H1 (cell line): ENCODE results near the gene RHO.

ENCODE experiments used
- BRCA1 ChIP-seq: IDR thresholded peaks from 2 replicates; pipeline ENCODE4 v1.6.1; 2012; ENCODE audit warnings: low read depth, low read length, improper control_type of control experiment
- CREB1 ChIP-seq: IDR thresholded peaks from 2 replicates; pipeline ENCODE4 v1.6.1; 2012; ENCODE audit warnings: inconsistent platforms
- EZH2 ChIP-seq: fragments of 200-600 bp; sonication (generic); IDR thresholded peaks from 2 replicates; pipeline ENCODE4 v1.7.1; 2012; ENCODE audit warnings: low read depth, mild to moderate bottlenecking, moderate library complexity, low read length, inconsistent platforms; ENCODE audit not compliant: severe bottlenecking
- JUN ChIP-seq: IDR thresholded peaks from 2 replicates; pipeline ENCODE4 v1.6.1; 2011; ENCODE audit warnings: low read depth, mild to moderate bottlenecking, improper control_type of control experiment, low read length
- RXRA ChIP-seq: IDR thresholded peaks from 2 replicates; pipeline ENCODE4 v1.6.1; 2011; ENCODE audit warnings: low read depth, mild to moderate bottlenecking, low read length, moderate library complexity; ENCODE audit not compliant: insufficient read depth
- SIN3A ChIP-seq, 2 experiments: IDR thresholded peaks in 1 of 2; conservative IDR thresholded peaks in 1 of 2; 2 replicates each; pipeline ENCODE4 v1.6.1; 2011 to 2012; ENCODE audit warnings: low read length in 2 of 2, improper control_type of control experiment in 1 of 2, low read depth in 1 of 2, mild to moderate bottlenecking in 1 of 2
- TAF7 ChIP-seq: optimal IDR thresholded peaks from 2 replicates; pipeline ENCODE3; 2011; ENCODE audit warnings: low read depth, mild to moderate bottlenecking, inconsistent platforms, low read length, moderate library complexity, borderline replicate concordance
- TF ChIP-seq, protein P1 (sequence below), 3 experiments: IDR thresholded peaks; 1 replicate in 2 of 3; 2 replicates in 1 of 3; pipeline versions ENCODE4 v1.5.1 to v1.6.1; 2011; ENCODE audit warnings: low read length in 3 of 3, mild to moderate bottlenecking in 3 of 3, inconsistent platforms in 2 of 3, low read depth in 1 of 3, moderate library complexity in 1 of 3; ENCODE audit not compliant: insufficient read depth in 1 of 3; ENCODE audit errors: control extremely low read depth in 1 of 3
- TF ChIP-seq, protein P2 (sequence below): IDR thresholded peaks from 2 replicates; pipeline ENCODE4 v1.6.1; 2012; ENCODE audit warnings: low read length, inconsistent platforms
- TF ChIP-seq, protein P3 (sequence below): IDR thresholded peaks from 2 replicates; pipeline ENCODE4 v1.6.1; 2012; ENCODE audit warnings: inconsistent platforms

DNA sequence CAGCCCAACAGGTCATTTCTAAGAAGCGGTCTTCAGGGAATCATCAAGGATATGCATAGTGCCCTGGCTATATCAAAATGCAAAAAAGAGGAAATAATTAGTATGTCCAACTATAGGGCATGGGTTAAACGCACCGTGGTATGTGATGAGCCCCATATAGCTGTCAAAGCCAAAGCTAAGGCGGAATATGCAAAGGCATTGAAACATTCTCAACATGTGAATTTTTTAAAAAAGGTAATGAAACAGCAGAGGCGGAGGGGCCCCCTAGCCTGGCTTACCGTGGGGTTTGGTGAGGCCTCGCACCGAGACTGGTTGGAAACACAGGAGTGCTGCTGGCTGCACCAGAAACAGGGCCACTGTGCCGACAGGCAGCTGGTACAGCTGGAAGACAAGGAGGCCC is 54.9 kb downstream of the RHO start:
- TF ChIP-seq, protein P1, sequence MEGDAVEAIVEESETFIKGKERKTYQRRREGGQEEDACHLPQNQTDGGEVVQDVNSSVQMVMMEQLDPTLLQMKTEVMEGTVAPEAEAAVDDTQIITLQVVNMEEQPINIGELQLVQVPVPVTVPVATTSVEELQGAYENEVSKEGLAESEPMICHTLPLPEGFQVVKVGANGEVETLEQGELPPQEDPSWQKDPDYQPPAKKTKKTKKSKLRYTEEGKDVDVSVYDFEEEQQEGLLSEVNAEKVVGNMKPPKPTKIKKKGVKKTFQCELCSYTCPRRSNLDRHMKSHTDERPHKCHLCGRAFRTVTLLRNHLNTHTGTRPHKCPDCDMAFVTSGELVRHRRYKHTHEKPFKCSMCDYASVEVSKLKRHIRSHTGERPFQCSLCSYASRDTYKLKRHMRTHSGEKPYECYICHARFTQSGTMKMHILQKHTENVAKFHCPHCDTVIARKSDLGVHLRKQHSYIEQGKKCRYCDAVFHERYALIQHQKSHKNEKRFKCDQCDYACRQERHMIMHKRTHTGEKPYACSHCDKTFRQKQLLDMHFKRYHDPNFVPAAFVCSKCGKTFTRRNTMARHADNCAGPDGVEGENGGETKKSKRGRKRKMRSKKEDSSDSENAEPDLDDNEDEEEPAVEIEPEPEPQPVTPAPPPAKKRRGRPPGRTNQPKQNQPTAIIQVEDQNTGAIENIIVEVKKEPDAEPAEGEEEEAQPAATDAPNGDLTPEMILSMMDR (IDR thresholded peaks at IDR 0.05; ENCODE audit: control extremely low read depth in 1 of 3, insufficient read depth in 1 of 3, low read depth in 1 of 3, low read length in 3 of 3): no peak
- TF ChIP-seq TAF7 (no peak), JUN (no peak), EZH2 (no peak), SIN3A (conservative IDR thresholded peaks at IDR 0.05 in 1 of 2, IDR thresholded peaks at IDR 0.05 in 1 of 2; ENCODE audit: low read depth in 1 of 2, low read length in 2 of 2) (no peak), BRCA1 (no peak), RXRA (no peak), CREB1 (no peak)
- TF ChIP-seq, protein P2, sequence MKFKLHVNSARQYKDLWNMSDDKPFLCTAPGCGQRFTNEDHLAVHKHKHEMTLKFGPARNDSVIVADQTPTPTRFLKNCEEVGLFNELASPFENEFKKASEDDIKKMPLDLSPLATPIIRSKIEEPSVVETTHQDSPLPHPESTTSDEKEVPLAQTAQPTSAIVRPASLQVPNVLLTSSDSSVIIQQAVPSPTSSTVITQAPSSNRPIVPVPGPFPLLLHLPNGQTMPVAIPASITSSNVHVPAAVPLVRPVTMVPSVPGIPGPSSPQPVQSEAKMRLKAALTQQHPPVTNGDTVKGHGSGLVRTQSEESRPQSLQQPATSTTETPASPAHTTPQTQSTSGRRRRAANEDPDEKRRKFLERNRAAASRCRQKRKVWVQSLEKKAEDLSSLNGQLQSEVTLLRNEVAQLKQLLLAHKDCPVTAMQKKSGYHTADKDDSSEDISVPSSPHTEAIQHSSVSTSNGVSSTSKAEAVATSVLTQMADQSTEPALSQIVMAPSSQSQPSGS: no peak
- TF ChIP-seq, protein P3, sequence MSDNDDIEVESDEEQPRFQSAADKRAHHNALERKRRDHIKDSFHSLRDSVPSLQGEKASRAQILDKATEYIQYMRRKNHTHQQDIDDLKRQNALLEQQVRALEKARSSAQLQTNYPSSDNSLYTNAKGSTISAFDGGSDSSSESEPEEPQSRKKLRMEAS: no peak
